Vagina (tissue), 2 donors: Measurements from ENCODE around the gene SOS2. TPM values are rescaled to one million over a fixed set of nuclear protein-coding genes. Genes with fewer than 3 reads are reported as not detected.

Experiments used
- DNase-seq, 2 donors: peaks; one replicate each; pipeline ENCODE4 v3.0.0-alpha.2; 2017; ENCODE audit errors: extremely low spot score in 2 of 2
- H3K27ac ChIP-seq: fragments of 200-600 bp; sonication (generic); one replicate; pipeline ENCODE4 v1.5.1; 2019
- H3K27me3 ChIP-seq: fragments of 200-600 bp; sonication (generic); one replicate; pipeline ENCODE4 v1.5.1; 2019
- H3K36me3 ChIP-seq, 2 donors: fragments of 200-600 bp; sonication (generic); one replicate each; pipeline ENCODE4 v1.5.1; 2017 to 2019
- H3K4me1 ChIP-seq: fragments of 200-600 bp; sonication (generic); one replicate; pipeline ENCODE4 v1.5.1; 2019
- H3K4me3 ChIP-seq, 2 donors: fragments of 200-600 bp; sonication (generic); 1 replicate in 1 of 2; 2 replicates in 1 of 2; pipeline ENCODE4 v1.5.1; 2016 to 2019
- H3K9me3 ChIP-seq: fragments of 200-600 bp; sonication (generic); one replicate; pipeline ENCODE4 v1.5.1; 2019
- POLR2A ChIP-seq, 2 donors: fragments of 450-650 bp; IDR thresholded peaks; one replicate each; pipeline ENCODE4 v1.6.1; 2017; ENCODE audit warnings: antibody characterized with exemption in 2 of 2, mild to moderate bottlenecking in 2 of 2, moderate library complexity in 2 of 2
- POLR2AphosphoS5 ChIP-seq, 2 donors: sonication (generic); formaldehyde crosslinking; IDR thresholded peaks; one replicate each; pipeline ENCODE4 v1.9.0; 2017; ENCODE audit warnings: antibody characterized with exemption in 2 of 2, mild to moderate bottlenecking in 2 of 2, low read depth in 1 of 2; ENCODE audit not compliant: insufficient read depth in 1 of 2
- intact Hi-C: fragments of 100-400 bp; cut with DNase I; formaldehyde crosslinking; loops from one replicate; pipeline ENCODE4 v1.15.1; 2023
- total RNA-seq: library from RNA; depleted of rRNA; stranded (reverse); fragments of >200 nt; gene quantifications from one replicate; pipeline ENCODE4 v1.2.3, GENCODE V29; 2016
- TF ChIP-seq, protein P1 (sequence below), 3 experiments: fragments of 450-650 bp in 2 of 3; fragments of 200-600 bp in 1 of 3; sonication (generic) in 1 of 3; IDR thresholded peaks; one replicate each; pipeline ENCODE4 v1.5.1; 2017 to 2019; ENCODE audit warnings: antibody characterized with exemption in 3 of 3, mild to moderate bottlenecking in 2 of 3, moderate library complexity in 2 of 3

SOS2 gene
- total RNA-seq, 1 donor from 2014 or later: 23.8 TPM

DNA sequence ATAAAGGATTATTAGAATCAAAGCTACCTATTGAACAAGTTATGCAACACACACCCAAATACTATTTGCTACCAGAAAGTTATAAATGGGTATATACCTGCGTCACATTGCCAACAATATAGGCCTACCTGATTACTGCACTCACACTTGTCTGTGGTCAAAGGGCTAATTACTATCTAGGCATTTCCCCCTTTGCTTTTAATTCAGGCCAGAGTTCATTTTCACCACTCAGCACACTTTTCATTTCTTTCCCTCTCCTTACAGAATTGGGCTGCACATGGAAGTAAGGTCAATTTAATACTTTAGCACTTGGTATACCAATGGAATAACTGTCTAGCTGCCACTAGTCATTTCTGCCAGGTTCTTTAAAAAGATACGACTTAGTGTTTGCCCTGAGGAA is 1.7 kb downstream of the SOS2 start:
- intact Hi-C loops: no loop called here
- Histone ChIP-seq H3K36me3 (no peaks in the 10 kb centered on the region), H3K4me3 (peak overlapping the region; percentile 66 to 85), H3K9me3 (no peaks in the 10 kb centered on the region), H3K4me1 (peaks cover 69% of the 10 kb centered on the region), H3K27me3 (no peaks in the 10 kb centered on the region), H3K27ac (peak overlapping the region; percentile 96)
- no peak for DNase-seq
- TF ChIP-seq POLR2A (IDR thresholded peaks at IDR 0.05): no peak
- TF ChIP-seq, protein P1, sequence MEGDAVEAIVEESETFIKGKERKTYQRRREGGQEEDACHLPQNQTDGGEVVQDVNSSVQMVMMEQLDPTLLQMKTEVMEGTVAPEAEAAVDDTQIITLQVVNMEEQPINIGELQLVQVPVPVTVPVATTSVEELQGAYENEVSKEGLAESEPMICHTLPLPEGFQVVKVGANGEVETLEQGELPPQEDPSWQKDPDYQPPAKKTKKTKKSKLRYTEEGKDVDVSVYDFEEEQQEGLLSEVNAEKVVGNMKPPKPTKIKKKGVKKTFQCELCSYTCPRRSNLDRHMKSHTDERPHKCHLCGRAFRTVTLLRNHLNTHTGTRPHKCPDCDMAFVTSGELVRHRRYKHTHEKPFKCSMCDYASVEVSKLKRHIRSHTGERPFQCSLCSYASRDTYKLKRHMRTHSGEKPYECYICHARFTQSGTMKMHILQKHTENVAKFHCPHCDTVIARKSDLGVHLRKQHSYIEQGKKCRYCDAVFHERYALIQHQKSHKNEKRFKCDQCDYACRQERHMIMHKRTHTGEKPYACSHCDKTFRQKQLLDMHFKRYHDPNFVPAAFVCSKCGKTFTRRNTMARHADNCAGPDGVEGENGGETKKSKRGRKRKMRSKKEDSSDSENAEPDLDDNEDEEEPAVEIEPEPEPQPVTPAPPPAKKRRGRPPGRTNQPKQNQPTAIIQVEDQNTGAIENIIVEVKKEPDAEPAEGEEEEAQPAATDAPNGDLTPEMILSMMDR (IDR thresholded peaks at IDR 0.05): no peak
- TF ChIP-seq POLR2AphosphoS5 (IDR thresholded peaks at IDR 0.05; ENCODE audit: insufficient read depth in 1 of 2, low read depth in 1 of 2): no peak

DNA sequence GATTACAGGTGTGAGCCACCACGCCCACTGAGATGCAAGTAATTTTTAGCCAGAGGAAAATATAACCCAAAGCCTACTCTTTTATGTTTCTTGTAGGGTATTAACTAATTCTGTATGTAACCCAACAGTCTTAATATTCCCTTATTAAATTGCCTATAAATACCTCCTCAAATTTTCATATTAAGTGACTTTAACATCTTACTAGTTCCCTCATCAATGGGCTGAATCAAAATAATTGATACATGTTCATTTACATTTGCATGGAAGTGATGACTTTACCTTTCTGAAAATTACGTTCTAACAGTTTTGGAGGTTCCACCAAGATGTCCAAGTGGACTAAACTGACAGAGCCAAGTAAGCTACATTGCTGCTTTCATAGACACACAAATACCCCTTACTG is 3.1 kb downstream of the SOS2 start:
- intact Hi-C loops: no loop called here
- peaks cover 71% of the 10 kb centered on the region for H3K4me1 ChIP-seq
- H3K4me3 ChIP-seq: no peak overlapping the region

DNA sequence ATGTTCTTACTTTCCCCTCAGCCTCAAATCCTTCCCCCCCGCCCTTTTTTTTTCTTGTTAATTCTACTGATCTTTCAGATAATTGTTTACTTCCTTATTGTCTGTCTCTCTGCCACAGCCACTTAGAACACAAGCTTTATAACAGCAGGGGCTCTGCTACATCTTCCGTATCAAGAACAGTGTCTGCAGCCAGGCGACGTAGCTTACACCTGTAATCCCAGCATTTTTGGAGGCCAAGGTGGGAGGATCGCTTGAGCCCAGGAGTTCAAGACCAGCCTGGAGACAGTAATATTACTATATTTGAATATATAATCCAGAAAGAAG is 5.4 kb downstream of the SOS2 start:
- Histone ChIP-seq H3K4me3 (no peak overlapping the region), H3K27me3 (no peaks in the 10 kb centered on the region), H3K27ac (peak overlapping the region; percentile 4), H3K9me3 (no peaks in the 10 kb centered on the region), H3K36me3 (no peaks in the 10 kb centered on the region), H3K4me1 (peaks cover 76% of the 10 kb centered on the region)
- intact Hi-C loops: no loop called here
- TF ChIP-seq, protein P1 (IDR thresholded peaks at IDR 0.05): no peak
- TF ChIP-seq POLR2AphosphoS5 (IDR thresholded peaks at IDR 0.05; ENCODE audit: insufficient read depth in 1 of 2, low read depth in 1 of 2) (no peak), POLR2A (IDR thresholded peaks at IDR 0.05) (no peak)
- no peak for DNase-seq

More for the DNA sequence above, 3.1 kb downstream of the SOS2 start:
- no peaks in the 10 kb centered on the region for H3K9me3 ChIP-seq
- H3K27ac ChIP-seq: no peak overlapping the region
- no peak for DNase-seq
- H3K27me3 ChIP-seq: no peaks in the 10 kb centered on the region
- H3K36me3 ChIP-seq: no peaks in the 10 kb centered on the region
- TF ChIP-seq, protein P1 (IDR thresholded peaks at IDR 0.05): no peak
- TF ChIP-seq POLR2AphosphoS5 (IDR thresholded peaks at IDR 0.05; ENCODE audit: insufficient read depth in 1 of 2, low read depth in 1 of 2) (no peak), POLR2A (IDR thresholded peaks at IDR 0.05) (no peak)

- peaks cover 79% of the 10 kb centered on the region for H3K4me1 ChIP-seq
Observed at GRCh38 chr14:50225067-50225973, 6.1 kb downstream of the SOS2 start.

More at GRCh38 chr14:50225067-50225973, 6.1 kb downstream of the SOS2 start:
- no peaks in the 10 kb centered on the region for H3K9me3 ChIP-seq
- TF ChIP-seq POLR2A (IDR thresholded peaks at IDR 0.05) (no peak), POLR2AphosphoS5 (IDR thresholded peaks at IDR 0.05; ENCODE audit: insufficient read depth in 1 of 2, low read depth in 1 of 2) (peak in 1 of 2 donors; percentile 20)
- TF ChIP-seq, protein P1 (IDR thresholded peaks at IDR 0.05): no peak
- no peak overlapping the region for H3K4me3 ChIP-seq
- intact Hi-C loops: no loop called here
- no peak for DNase-seq
- no peaks in the 10 kb centered on the region for H3K36me3 ChIP-seq
- H3K27me3 ChIP-seq: no peaks in the 10 kb centered on the region
- H3K27ac ChIP-seq: peak overlapping the region; percentile 4
